Measurements from ENCODE around the gene SH3RF3. TPM values are rescaled to one million over a fixed set of nuclear protein-coding genes. Genes with fewer than 3 reads are reported as not detected.

The SH3RF3 gene
- total RNA-seq, 1 experiment from 2014 or later = 21.7 TPM

- DNase-seq (ENCODE audit: unreplicated experiment) = no peak
- Mint-ChIP-seq H3K4me1 (ENCODE audit: insufficient read depth, unreplicated experiment) (peaks cover 20% of the 10 kb centered on the region), H3K4me3 (ENCODE audit: unreplicated experiment) (no peak overlapping the region), H3K27ac (ENCODE audit: low read depth, unreplicated experiment) (no peak overlapping the region), H3K36me3 (ENCODE audit: insufficient read depth, unreplicated experiment) (no peaks in the 10 kb centered on the region), H3K9me3 (ENCODE audit: unreplicated experiment) (no peaks in the 10 kb centered on the region), H3K27me3 (ENCODE audit: insufficient read depth, unreplicated experiment) (no peaks in the 10 kb centered on the region)
- POLR2A ChIA-PET = no interaction called here
- CTCF ChIA-PET = interaction anchor here (0.5 kb wide), 1 partner anchor 331 kb away, joined by 4 read pairs; no protein-coding TSS in a partner anchor
- TF ChIP-seq, protein P1, sequence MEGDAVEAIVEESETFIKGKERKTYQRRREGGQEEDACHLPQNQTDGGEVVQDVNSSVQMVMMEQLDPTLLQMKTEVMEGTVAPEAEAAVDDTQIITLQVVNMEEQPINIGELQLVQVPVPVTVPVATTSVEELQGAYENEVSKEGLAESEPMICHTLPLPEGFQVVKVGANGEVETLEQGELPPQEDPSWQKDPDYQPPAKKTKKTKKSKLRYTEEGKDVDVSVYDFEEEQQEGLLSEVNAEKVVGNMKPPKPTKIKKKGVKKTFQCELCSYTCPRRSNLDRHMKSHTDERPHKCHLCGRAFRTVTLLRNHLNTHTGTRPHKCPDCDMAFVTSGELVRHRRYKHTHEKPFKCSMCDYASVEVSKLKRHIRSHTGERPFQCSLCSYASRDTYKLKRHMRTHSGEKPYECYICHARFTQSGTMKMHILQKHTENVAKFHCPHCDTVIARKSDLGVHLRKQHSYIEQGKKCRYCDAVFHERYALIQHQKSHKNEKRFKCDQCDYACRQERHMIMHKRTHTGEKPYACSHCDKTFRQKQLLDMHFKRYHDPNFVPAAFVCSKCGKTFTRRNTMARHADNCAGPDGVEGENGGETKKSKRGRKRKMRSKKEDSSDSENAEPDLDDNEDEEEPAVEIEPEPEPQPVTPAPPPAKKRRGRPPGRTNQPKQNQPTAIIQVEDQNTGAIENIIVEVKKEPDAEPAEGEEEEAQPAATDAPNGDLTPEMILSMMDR (IDR thresholded peaks at IDR 0.05; ENCODE audit: unreplicated experiment) = no peak
- no TSS peak for BruUV-seq (replicated peaks)
- intact Hi-C loops (cut with micrococcal nuclease) = no loop called here
These were observed 124.2 kb downstream of the SH3RF3 start for GRCh38 chr2:109253217-109253616.

DNA sequence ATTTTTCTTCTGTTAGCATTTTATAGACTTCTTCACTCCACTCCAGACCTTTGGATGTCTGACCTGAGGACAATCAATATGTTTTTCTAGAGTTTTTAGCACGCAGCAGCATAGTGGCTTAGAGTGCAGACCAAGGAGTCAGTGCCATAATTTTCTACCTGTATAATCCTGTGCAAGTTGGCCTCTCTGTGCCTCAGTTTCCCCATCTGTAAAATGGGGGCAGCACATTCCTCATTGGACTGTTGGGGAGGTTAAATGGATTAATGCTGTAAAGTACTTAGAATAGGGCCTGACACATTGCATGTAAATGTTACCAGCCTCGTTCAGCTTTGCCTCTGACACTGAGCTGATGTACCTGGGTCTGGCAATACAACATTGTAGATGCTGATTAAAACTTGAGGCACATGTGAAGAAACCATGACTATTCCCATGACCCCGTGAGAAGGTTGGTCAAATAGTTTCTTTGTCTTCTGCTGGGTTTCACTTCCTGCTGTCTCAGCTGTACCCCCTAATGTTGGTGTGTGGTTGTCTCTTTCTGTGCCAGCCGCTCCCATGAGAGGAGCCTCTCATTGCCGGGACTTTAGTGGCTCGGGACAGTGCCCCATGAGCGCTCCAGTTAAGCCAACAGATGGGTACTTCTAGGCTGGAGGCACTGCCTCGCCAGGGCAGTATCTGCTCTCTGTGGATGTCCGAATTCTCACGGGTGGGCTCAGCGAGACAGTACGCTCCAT lies 125.3 kb downstream of the SH3RF3 start:
- H3K4me1 Mint-ChIP-seq (ENCODE audit: insufficient read depth, unreplicated experiment) = peaks cover 10% of the 10 kb centered on the region
- H3K36me3 Mint-ChIP-seq (ENCODE audit: insufficient read depth, unreplicated experiment) = no peaks in the 10 kb centered on the region
- H3K27me3 Mint-ChIP-seq (ENCODE audit: insufficient read depth, unreplicated experiment) = no peaks in the 10 kb centered on the region
- H3K4me3 Mint-ChIP-seq (ENCODE audit: unreplicated experiment) = no peak overlapping the region
- TF ChIP-seq, protein P1 (IDR thresholded peaks at IDR 0.05; ENCODE audit: unreplicated experiment) = no peak
- H3K9me3 Mint-ChIP-seq (ENCODE audit: unreplicated experiment) = no peaks in the 10 kb centered on the region
- ChIA-PET CTCF (interaction anchor here (0.6 to 1.2 kb wide), 4 partner anchors 9 to 268 kb away, joined by 3 to 4 read pairs (median 3); no protein-coding TSS in a partner anchor), POLR2A (no interaction called here)
- no peak overlapping the region for H3K27ac Mint-ChIP-seq (ENCODE audit: low read depth, unreplicated experiment)
- intact Hi-C loops (cut with micrococcal nuclease) = no loop called here
- no TSS peak for BruUV-seq (replicated peaks)
- no peak for DNase-seq (ENCODE audit: unreplicated experiment)

- no peaks in the 10 kb centered on the region for H3K36me3 Mint-ChIP-seq (ENCODE audit: insufficient read depth, unreplicated experiment)
- TF ChIP-seq, protein P1 (IDR thresholded peaks at IDR 0.05; ENCODE audit: unreplicated experiment) = no peak
- H3K9me3 Mint-ChIP-seq (ENCODE audit: unreplicated experiment) = no peaks in the 10 kb centered on the region
- DNase-seq (ENCODE audit: unreplicated experiment) = no peak
- H3K4me1 Mint-ChIP-seq (ENCODE audit: insufficient read depth, unreplicated experiment) = peaks cover 14% of the 10 kb centered on the region
- ChIA-PET POLR2A (no interaction called here), CTCF (interaction anchor here (1.2 kb wide), 1 partner anchor 7 kb away, joined by 4 read pairs; no protein-coding TSS in a partner anchor)
- intact Hi-C loops (cut with micrococcal nuclease) = no loop called here
- H3K4me3 Mint-ChIP-seq (ENCODE audit: unreplicated experiment) = no peak overlapping the region
- no peak overlapping the region for H3K27ac Mint-ChIP-seq (ENCODE audit: low read depth, unreplicated experiment)
- no TSS peak for BruUV-seq (replicated peaks)
- H3K27me3 Mint-ChIP-seq (ENCODE audit: insufficient read depth, unreplicated experiment) = no peaks in the 10 kb centered on the region
These were observed 126.6 kb downstream of the SH3RF3 start for GRCh38 chr2:109255654-109256053.

- Mint-ChIP-seq H3K27ac (ENCODE audit: low read depth, unreplicated experiment) (no peak overlapping the region), H3K9me3 (ENCODE audit: unreplicated experiment) (no peaks in the 10 kb centered on the region), H3K4me1 (ENCODE audit: insufficient read depth, unreplicated experiment) (peaks cover 14% of the 10 kb centered on the region), H3K4me3 (ENCODE audit: unreplicated experiment) (no peak overlapping the region), H3K36me3 (ENCODE audit: insufficient read depth, unreplicated experiment) (no peaks in the 10 kb centered on the region), H3K27me3 (ENCODE audit: insufficient read depth, unreplicated experiment) (no peaks in the 10 kb centered on the region)
- intact Hi-C loops (cut with micrococcal nuclease) = no loop called here
- TF ChIP-seq, protein P1 (IDR thresholded peaks at IDR 0.05; ENCODE audit: unreplicated experiment) = no peak
- ChIA-PET POLR2A (no interaction called here), CTCF (no interaction called here)
- no peak for DNase-seq (ENCODE audit: unreplicated experiment)
- BruUV-seq (replicated peaks) = no TSS peak
These were observed 127.1 kb downstream of the SH3RF3 start for GRCh38 chr2:109256111-109256510.
